ENCODE data around the gene TTLL3.
"Not testable (repeated sequence)": the region's sequence is repeated elsewhere in the genome, so short reads cannot be mapped to it uniquely, and the experiment has no call there.

Gene TTLL3

GRCh38 chr3:9843715-9844438 lies 33.8 kb downstream of the TTLL3 start, which contains the start of gene RPUSD3:
RPUSD3 (minus strand) TSS chr3:9844008; CDS start chr3:9843990, 18 bp downstream.
- DNase-seq (ENCODE audit: low spot score): peak; percentile 100

GRCh38 chr3:9846231-9846630 lies 36.2 kb downstream of the TTLL3 start:
- DNase-seq (ENCODE audit: low spot score): no peak

- DNase-seq (ENCODE audit: low spot score): no peak
Observed at GRCh38 chr3:9846931-9847488, 36.9 kb downstream of the TTLL3 start.

GRCh38 chr3:9847870-9848269 lies 37.8 kb downstream of the TTLL3 start:
- DNase-seq (ENCODE audit: low spot score): not testable (repeated sequence)

GRCh38 chr3:9848860-9849259 lies 38.8 kb downstream of the TTLL3 start:
- DNase-seq (ENCODE audit: low spot score): not testable (repeated sequence)

- DNase-seq (ENCODE audit: low spot score): not testable (repeated sequence)
Observed at GRCh38 chr3:9851383-9851782, 41.3 kb downstream of the TTLL3 start.

- not testable (repeated sequence) for DNase-seq (ENCODE audit: low spot score)
Observed at GRCh38 chr3:9851926-9852325, 41.9 kb downstream of the TTLL3 start.

- no peak for DNase-seq (ENCODE audit: low spot score)
Observed at GRCh38 chr3:9852528-9852927, 42.5 kb downstream of the TTLL3 start.

- not testable (repeated sequence) for DNase-seq (ENCODE audit: low spot score)
Observed at GRCh38 chr3:9854291-9854940, 44.4 kb downstream of the TTLL3 start.

GRCh38 chr3:9855594-9855993 lies 45.5 kb downstream of the TTLL3 start:
- no peak for DNase-seq (ENCODE audit: low spot score)

- no peak for DNase-seq (ENCODE audit: low spot score)
Observed at GRCh38 chr3:9859530-9860025, 49.5 kb downstream of the TTLL3 start.

GRCh38 chr3:9861201-9861600 lies 51.1 kb downstream of the TTLL3 start:
- DNase-seq (ENCODE audit: low spot score): no peak

- no peak for DNase-seq (ENCODE audit: low spot score)
Observed at GRCh38 chr3:9861626-9862130, 51.6 kb downstream of the TTLL3 start.

GRCh38 chr3:9862391-9863057 lies 52.5 kb downstream of the TTLL3 start:
- peak; percentile 99 for DNase-seq (ENCODE audit: low spot score)

- DNase-seq (ENCODE audit: low spot score): no peak
Observed at GRCh38 chr3:9863058-9863772, 53.2 kb downstream of the TTLL3 start.

- DNase-seq (ENCODE audit: low spot score): no peak
Observed at GRCh38 chr3:9864200-9864927, 54.3 kb downstream of the TTLL3 start.

- DNase-seq (ENCODE audit: low spot score): not testable (repeated sequence)
Observed at GRCh38 chr3:9865125-9865637, 55.1 kb downstream of the TTLL3 start.

- DNase-seq (ENCODE audit: low spot score): no peak
Observed at GRCh38 chr3:9866639-9867038, 56.6 kb downstream of the TTLL3 start.

GRCh38 chr3:9867106-9867505 lies 57.0 kb downstream of the TTLL3 start:
- DNase-seq (ENCODE audit: low spot score): no peak

- no peak for DNase-seq (ENCODE audit: low spot score)
Observed at GRCh38 chr3:9869955-9870354, 59.9 kb downstream of the TTLL3 start.

- no peak for DNase-seq (ENCODE audit: low spot score)
Observed at GRCh38 chr3:9870978-9871377, 60.9 kb downstream of the TTLL3 start.

All from HuH-7 (cell line).